ENCODE measurements around the gene RAB35.
"Not testable (repeated sequence)": the region's sequence is repeated elsewhere in the genome, so short reads cannot be mapped to it uniquely, and the experiment has no call there.

RAB35 gene

GRCh38 chr12:120060717-120061116 is 55.8 kb downstream of the RAB35 start:
- no peak for DNase-seq (ENCODE audit: low spot score)

- no peak for DNase-seq (ENCODE audit: low spot score)
These were observed 56.4 kb downstream of the RAB35 start for GRCh38 chr12:120060196-120060595.

- DNase-seq (ENCODE audit: low spot score), result no peak
These were observed 59.8 kb downstream of the RAB35 start for GRCh38 chr12:120056739-120057138.

- no peak for DNase-seq (ENCODE audit: low spot score)
These were observed 61.1 kb downstream of the RAB35 start for GRCh38 chr12:120055231-120056000.

- no peak for DNase-seq (ENCODE audit: low spot score)
These were observed 62.3 kb downstream of the RAB35 start for GRCh38 chr12:120054293-120054692.

GRCh38 chr12:120051535-120051934 is 65.0 kb downstream of the RAB35 start:
- DNase-seq (ENCODE audit: low spot score), result no peak

GRCh38 chr12:120049426-120049825 is 67.1 kb downstream of the RAB35 start:
- DNase-seq (ENCODE audit: low spot score), result no peak

- DNase-seq (ENCODE audit: low spot score), result no peak
These were observed 68.3 kb downstream of the RAB35 start for GRCh38 chr12:120048263-120048662.

GRCh38 chr12:120047072-120047471 is 69.5 kb downstream of the RAB35 start:
- DNase-seq (ENCODE audit: low spot score), result no peak

GRCh38 chr12:120045367-120045766 is 71.2 kb downstream of the RAB35 start:
- DNase-seq (ENCODE audit: low spot score), result not testable (repeated sequence)
